ENCODE results near the gene MTX2.

MTX2 gene

GRCh38 chr2:176385219-176385759 is 116.0 kb downstream of the MTX2 start:
- no peak for DNase-seq (ENCODE audit: low read depth)
- TF ChIP-seq, protein P1, sequence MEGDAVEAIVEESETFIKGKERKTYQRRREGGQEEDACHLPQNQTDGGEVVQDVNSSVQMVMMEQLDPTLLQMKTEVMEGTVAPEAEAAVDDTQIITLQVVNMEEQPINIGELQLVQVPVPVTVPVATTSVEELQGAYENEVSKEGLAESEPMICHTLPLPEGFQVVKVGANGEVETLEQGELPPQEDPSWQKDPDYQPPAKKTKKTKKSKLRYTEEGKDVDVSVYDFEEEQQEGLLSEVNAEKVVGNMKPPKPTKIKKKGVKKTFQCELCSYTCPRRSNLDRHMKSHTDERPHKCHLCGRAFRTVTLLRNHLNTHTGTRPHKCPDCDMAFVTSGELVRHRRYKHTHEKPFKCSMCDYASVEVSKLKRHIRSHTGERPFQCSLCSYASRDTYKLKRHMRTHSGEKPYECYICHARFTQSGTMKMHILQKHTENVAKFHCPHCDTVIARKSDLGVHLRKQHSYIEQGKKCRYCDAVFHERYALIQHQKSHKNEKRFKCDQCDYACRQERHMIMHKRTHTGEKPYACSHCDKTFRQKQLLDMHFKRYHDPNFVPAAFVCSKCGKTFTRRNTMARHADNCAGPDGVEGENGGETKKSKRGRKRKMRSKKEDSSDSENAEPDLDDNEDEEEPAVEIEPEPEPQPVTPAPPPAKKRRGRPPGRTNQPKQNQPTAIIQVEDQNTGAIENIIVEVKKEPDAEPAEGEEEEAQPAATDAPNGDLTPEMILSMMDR (conservative IDR thresholded peaks at IDR 0.05; ENCODE audit: low read depth, low read length), result no peak
- no peak overlapping the region for H3K4me3 ChIP-seq (ENCODE audit: low read depth, low read length)

DNA sequence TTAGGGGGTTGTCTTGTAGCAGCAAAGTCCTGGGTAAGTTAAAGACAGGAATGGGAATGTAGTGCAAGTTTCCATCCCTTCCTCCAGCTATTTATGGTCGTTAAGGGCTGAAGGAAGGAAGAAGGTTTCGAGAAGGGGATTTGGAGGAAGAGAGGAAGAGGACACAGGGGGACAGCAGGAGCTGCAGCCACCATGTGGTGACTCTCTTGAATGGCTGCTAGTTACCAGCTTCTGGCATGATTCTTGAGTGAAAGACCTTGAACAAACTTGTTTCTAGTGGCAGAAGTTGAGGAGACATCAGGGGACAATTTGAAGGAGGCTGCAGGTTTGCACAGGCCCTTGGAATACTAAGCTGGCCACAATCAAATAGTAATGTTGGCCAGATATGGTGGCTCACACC is 116.6 kb downstream of the MTX2 start:
- TF ChIP-seq, protein P1 (conservative IDR thresholded peaks at IDR 0.05; ENCODE audit: low read depth, low read length), result no peak
- no peak overlapping the region for H3K4me3 ChIP-seq (ENCODE audit: low read depth, low read length)
- DNase-seq (ENCODE audit: low read depth), result no peak

Measured in choroid plexus epithelial cell (primary cell).